Sigmoid colon (tissue), 7 donors: ENCODE measurements around the gene RABEP2. TPM values are rescaled to one million over a fixed set of nuclear protein-coding genes. Genes with fewer than 3 reads are reported as not detected.
"Not testable (repeated sequence)": the region's sequence is repeated elsewhere in the genome, so short reads cannot be mapped to it uniquely, and the experiment has no call there.

Experiments
- DNase-seq: peaks from one replicate; pipeline ENCODE4 v3.0.0-alpha.2; 2019
- H3K27ac ChIP-seq, 4 donors: fragments of 200-600 bp; sonication (generic); one replicate each; pipeline ENCODE4 v1.5.1; 2016 to 2019; ENCODE audit warnings: mild to moderate bottlenecking in 1 of 4
- H3K27me3 ChIP-seq, 3 donors: fragments of 200-600 bp; sonication (generic); one replicate each; pipeline ENCODE4 v1.5.1; 2019; ENCODE audit warnings: mild to moderate bottlenecking in 1 of 3
- H3K36me3 ChIP-seq, 4 donors: fragments of 200-600 bp; sonication (generic); one replicate each; pipeline ENCODE4 v1.5.1; 2016 to 2019
- H3K4me1 ChIP-seq, 4 donors: fragments of 200-600 bp; sonication (generic); one replicate each; pipeline ENCODE4 v1.5.1; 2017 to 2019
- H3K4me3 ChIP-seq, 4 donors: fragments of 200-600 bp; sonication (generic); one replicate each; pipeline ENCODE4 v1.5.1; 2017 to 2019; ENCODE audit warnings: mild to moderate bottlenecking in 2 of 4, moderate library complexity in 1 of 4
- H3K9me3 ChIP-seq, 4 donors: fragments of 200-600 bp in 3 of 4; sonication (generic) in 3 of 4; one replicate each; pipeline versions ENCODE4 v1.5.1 to v1.6.1; 2013 to 2019
- EP300 ChIP-seq, 4 donors: sonication (generic); formaldehyde crosslinking; IDR thresholded peaks; one replicate each; pipeline ENCODE4 v1.6.1; 2017; ENCODE audit warnings: antibody characterized with exemption in 4 of 4
- POLR2A ChIP-seq, 2 donors: fragments of 450-650 bp; IDR thresholded peaks; one replicate each; pipeline ENCODE4 v1.6.1; 2016; ENCODE audit warnings: antibody characterized with exemption in 2 of 2, mild to moderate bottlenecking in 2 of 2, moderate library complexity in 2 of 2
- POLR2AphosphoS5 ChIP-seq, 4 donors: sonication (generic); formaldehyde crosslinking; IDR thresholded peaks; one replicate each; pipeline ENCODE4 v1.6.1; 2017; ENCODE audit warnings: antibody characterized with exemption in 4 of 4
- WGBS, 2 donors: extraction: QIAGEN DNeasy Blood & Tissue Kit; methylation state at CpG; one replicate each; pipeline ENCODE4 v1.1.7; 2013; 5-methylcytosine and 5-hydroxymethylcytosine counted together
- intact Hi-C: fragments of 100-400 bp; cut with DNase I; formaldehyde crosslinking; loops from one replicate; pipeline ENCODE4 v1.15.1; 2023
- polyA plus RNA-seq, 3 donors: library from polyadenylated mRNA; stranded (reverse); fragments of 200-250 nt; gene quantifications; one replicate each; pipeline ENCODE4 v1.2.3, GENCODE V29; 2013
- total RNA-seq, 4 donors: library from RNA; depleted of rRNA; stranded (reverse); fragments of >200 nt; gene quantifications; one replicate each; pipeline ENCODE4 v1.1.0, GENCODE V29; 2016
- TF ChIP-seq, protein P1 (sequence below), 4 experiments: fragments of 450-650 bp in 3 of 4; fragments of 200-600 bp in 1 of 4; IDR thresholded peaks; one replicate each; pipeline ENCODE4 v1.5.1; 2016 to 2019; ENCODE audit warnings: antibody characterized with exemption in 4 of 4, mild to moderate bottlenecking in 3 of 4, moderate library complexity in 2 of 4
- donor health status: healthy with polysubstance abuse.
- donor health status: Bipolar disorder and iron deficiency.
- donor health status: healthy.

The RABEP2 gene
- total and polyA plus RNA-seq, 7 donors: 9.9 to 48.7 (median 30.0) TPM

DNA sequence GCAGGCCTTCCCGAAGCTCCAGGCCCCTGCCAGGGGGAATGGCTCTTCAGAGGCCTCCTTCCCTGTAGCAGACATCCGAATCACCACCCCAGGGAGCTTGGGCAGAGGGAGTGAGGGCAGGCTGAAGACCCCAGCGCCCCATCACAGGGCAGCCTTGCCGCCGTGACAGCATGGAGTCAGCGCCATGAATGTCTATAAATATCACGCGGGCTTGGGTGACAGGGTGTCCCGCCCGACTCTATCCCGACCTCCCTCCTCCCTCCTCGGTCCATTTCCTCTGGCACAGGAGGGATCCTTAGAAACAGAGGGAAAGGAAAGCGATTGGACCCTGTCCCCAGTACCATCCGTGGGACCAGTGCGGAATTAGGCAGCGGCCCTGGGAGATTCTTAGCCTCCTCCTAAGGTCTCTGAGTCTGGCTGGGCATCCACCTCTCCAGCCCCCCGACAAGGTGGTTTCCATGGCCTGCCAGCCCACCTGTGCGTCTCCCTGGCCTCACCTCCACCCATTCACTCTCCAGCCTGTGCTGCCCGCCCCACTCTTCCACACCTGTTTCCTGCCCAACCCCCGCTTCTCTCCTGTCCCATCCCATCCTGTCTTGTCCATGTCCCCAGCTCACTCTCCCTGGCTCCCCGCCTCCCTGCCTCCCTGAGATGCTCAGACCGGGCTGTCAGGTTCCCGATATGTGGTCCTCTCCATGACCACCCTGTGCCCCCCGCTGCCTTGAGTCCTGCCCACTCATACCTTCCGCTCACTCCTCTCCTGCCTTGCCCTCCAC is 41.6 kb downstream of the RABEP2 start:
- H3K27ac ChIP-seq: no peak overlapping the region
- H3K4me3 ChIP-seq: no peak overlapping the region
- TF ChIP-seq POLR2A (IDR thresholded peaks at IDR 0.05) (no peak), EP300 (IDR thresholded peaks at IDR 0.05) (no peak), POLR2AphosphoS5 (IDR thresholded peaks at IDR 0.05) (no peak)
- TF ChIP-seq, protein P1, sequence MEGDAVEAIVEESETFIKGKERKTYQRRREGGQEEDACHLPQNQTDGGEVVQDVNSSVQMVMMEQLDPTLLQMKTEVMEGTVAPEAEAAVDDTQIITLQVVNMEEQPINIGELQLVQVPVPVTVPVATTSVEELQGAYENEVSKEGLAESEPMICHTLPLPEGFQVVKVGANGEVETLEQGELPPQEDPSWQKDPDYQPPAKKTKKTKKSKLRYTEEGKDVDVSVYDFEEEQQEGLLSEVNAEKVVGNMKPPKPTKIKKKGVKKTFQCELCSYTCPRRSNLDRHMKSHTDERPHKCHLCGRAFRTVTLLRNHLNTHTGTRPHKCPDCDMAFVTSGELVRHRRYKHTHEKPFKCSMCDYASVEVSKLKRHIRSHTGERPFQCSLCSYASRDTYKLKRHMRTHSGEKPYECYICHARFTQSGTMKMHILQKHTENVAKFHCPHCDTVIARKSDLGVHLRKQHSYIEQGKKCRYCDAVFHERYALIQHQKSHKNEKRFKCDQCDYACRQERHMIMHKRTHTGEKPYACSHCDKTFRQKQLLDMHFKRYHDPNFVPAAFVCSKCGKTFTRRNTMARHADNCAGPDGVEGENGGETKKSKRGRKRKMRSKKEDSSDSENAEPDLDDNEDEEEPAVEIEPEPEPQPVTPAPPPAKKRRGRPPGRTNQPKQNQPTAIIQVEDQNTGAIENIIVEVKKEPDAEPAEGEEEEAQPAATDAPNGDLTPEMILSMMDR (IDR thresholded peaks at IDR 0.05): no peak
- H3K36me3 ChIP-seq: no peaks in the 10 kb centered on the region
- peaks cover 0 to 16% (median 14%) of the 10 kb centered on the region in 4 donors for H3K4me1 ChIP-seq
- no peak for DNase-seq
- intact Hi-C loops: loop anchor here (5.0 kb wide), 1 partner anchor 39 kb away; no protein-coding TSS in a partner anchor
- H3K27me3 ChIP-seq: peaks cover 5 to 33% (median 12%) of the 10 kb centered on the region in 3 donors
- WGBS, 2 donors: 66 to 78% methylated on average over 25 of the region's 25 CpGs
- H3K9me3 ChIP-seq: no peaks in the 10 kb centered on the region

DNA sequence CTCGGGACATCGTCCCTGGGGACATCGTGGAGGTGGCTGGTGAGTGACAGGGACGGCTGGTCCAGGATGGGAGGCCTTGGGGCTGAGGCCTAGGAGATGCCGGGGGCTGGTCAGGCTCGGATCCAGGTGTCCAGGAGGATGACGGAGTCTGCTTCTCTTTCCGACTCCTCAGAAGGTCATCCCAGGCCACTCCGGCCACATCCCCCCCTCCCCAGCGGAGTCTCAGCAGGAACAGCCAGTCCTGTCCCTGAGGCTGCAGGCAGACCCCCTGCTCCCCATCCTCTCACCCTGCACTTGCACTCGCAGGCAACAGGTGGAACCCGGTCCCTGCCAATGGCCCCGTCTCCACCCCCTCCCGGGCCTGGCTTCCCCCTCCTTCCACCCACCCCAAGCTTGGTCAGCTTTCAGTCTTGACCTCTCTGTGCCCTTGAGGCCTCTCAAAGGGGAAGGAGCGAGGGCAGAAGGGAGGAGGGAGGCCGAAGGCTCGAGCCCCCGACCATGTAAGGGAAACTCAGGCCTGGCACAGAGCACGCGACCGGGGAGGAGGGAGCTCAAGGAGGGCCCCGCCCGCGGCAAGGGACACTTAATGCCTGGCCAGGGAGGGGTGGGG is 42.4 kb downstream of the RABEP2 start:
- intact Hi-C loops: loop anchor here (5.0 kb wide), 1 partner anchor 40 kb away; no protein-coding TSS in a partner anchor
- Histone ChIP-seq H3K36me3 (no peaks in the 10 kb centered on the region), H3K9me3 (no peaks in the 10 kb centered on the region), H3K27ac (no peak overlapping the region), H3K4me1 (peaks cover 0 to 16% (median 14%) of the 10 kb centered on the region in 4 donors), H3K27me3 (peaks cover 5 to 33% (median 12%) of the 10 kb centered on the region in 3 donors), H3K4me3 (no peak overlapping the region)
- TF ChIP-seq POLR2AphosphoS5 (IDR thresholded peaks at IDR 0.05) (no peak), POLR2A (IDR thresholded peaks at IDR 0.05) (no peak), EP300 (IDR thresholded peaks at IDR 0.05) (no peak)
- TF ChIP-seq, protein P1 (IDR thresholded peaks at IDR 0.05): no peak
- no peak for DNase-seq
- WGBS, 2 donors: 52 to 67% methylated on average over 24 of the region's 24 CpGs

DNA sequence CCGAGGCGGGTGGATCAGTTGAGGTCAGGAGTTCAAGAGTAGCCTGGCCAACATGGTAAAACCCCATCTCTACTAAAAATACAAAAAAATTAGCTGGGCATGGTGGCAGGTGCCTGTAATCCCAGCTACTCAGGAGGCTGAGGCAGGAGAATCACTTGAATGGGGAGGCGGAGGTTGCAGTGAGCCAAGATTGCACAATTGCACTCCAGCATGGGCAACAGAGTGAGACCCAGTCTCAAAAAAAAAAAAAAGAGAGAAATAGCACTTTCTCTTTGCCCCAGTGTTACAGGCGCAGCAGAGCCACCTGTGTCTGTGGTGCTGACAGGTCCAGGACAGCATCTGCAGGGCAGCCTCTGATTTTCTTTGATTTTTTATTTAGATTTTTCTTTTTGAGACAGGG is 43.5 kb downstream of the RABEP2 start:
- H3K4me3 ChIP-seq, H3K36me3 ChIP-seq, H3K27ac ChIP-seq, DNase-seq, H3K9me3 ChIP-seq: not testable (repeated sequence)
- intact Hi-C loops: loop anchor here (2.0 to 5.0 kb wide), 2 partner anchors 41 to 63 kb away; no protein-coding TSS in a partner anchor
- peaks cover 5 to 33% (median 12%) of the 10 kb centered on the region in 3 donors for H3K27me3 ChIP-seq
- WGBS, 2 donors: 76 to 82% methylated on average over 4 of the region's 4 CpGs
- peaks cover 0 to 16% (median 14%) of the 10 kb centered on the region in 4 donors for H3K4me1 ChIP-seq

DNA sequence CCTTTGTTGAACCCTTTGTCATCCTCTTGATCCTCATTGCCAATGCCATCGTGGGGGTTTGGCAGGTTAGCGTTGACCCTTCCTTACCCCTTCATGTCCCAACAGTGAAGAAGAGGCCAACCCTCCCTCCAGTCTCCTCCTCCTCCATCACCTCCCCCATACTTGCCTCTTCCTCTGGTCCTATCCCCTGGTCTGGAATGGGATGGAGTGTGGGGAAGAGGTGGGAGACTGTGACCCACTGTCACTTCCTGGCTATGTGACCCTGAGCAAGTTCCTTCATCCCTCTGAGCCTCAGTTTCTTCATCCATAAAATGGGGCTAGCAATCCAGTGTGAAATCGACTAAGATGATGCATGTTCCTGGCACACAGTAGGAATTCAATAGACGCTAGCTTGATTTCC is 44.1 kb downstream of the RABEP2 start:
- peaks cover 5 to 33% (median 12%) of the 10 kb centered on the region in 3 donors for H3K27me3 ChIP-seq
- H3K36me3 ChIP-seq: no peaks in the 10 kb centered on the region
- intact Hi-C loops: loop anchor here (2.0 to 5.0 kb wide), 2 partner anchors 41 to 64 kb away; no protein-coding TSS in a partner anchor
- H3K4me1 ChIP-seq: peaks cover 0 to 16% (median 14%) of the 10 kb centered on the region in 4 donors
- H3K27ac ChIP-seq: no peak overlapping the region
- DNase-seq: no peak
- WGBS, 2 donors: 76 to 77% methylated on average over 4 of the region's 4 CpGs
- H3K4me3 ChIP-seq: no peak overlapping the region
- H3K9me3 ChIP-seq: no peaks in the 10 kb centered on the region
- TF ChIP-seq POLR2A (IDR thresholded peaks at IDR 0.05) (no peak), POLR2AphosphoS5 (IDR thresholded peaks at IDR 0.05) (no peak), EP300 (IDR thresholded peaks at IDR 0.05) (no peak)
- TF ChIP-seq, protein P1 (IDR thresholded peaks at IDR 0.05): no peak

DNA sequence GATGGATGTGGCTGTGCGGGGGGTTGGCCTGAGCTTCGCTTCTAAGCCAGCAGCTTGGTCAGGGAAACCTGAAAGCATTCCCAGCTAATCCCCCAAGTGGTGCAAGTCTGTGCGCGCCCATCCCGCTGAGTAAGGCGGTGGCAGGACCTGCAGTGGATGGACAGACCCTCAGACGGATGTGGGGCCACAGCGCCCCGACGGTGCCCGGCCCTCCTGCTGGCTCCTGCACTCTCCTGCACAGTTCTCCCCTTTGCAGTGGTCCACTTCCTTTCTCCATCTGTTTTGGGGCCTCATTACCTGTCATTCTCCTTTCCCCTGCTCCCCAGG is 44.5 kb downstream of the RABEP2 start:
- DNase-seq: no peak
- peaks cover 0 to 16% (median 14%) of the 10 kb centered on the region in 4 donors for H3K4me1 ChIP-seq
- no peak overlapping the region for H3K27ac ChIP-seq
- H3K27me3 ChIP-seq: peaks cover 5 to 33% (median 12%) of the 10 kb centered on the region in 3 donors
- no peaks in the 10 kb centered on the region for H3K9me3 ChIP-seq
- WGBS, 2 donors: 27 to 58% methylated on average over 11 of the region's 11 CpGs
- intact Hi-C loops: loop anchor here (2.0 to 5.0 kb wide), 2 partner anchors 42 to 64 kb away; no protein-coding TSS in a partner anchor
- H3K4me3 ChIP-seq: peak overlapping the region in 2 of 4 donors; percentile 58 to 66
- TF ChIP-seq, protein P1 (IDR thresholded peaks at IDR 0.05): no peak
- no peak for TF ChIP-seq POLR2AphosphoS5 (IDR thresholded peaks at IDR 0.05)
- TF ChIP-seq POLR2A (IDR thresholded peaks at IDR 0.05): no peak
- no peak for TF ChIP-seq EP300 (IDR thresholded peaks at IDR 0.05)
- no peaks in the 10 kb centered on the region for H3K36me3 ChIP-seq
